H1 (cell line): ENCODE data around the gene STPG1. TPM values are rescaled to one million over a fixed set of nuclear protein-coding genes. Genes with fewer than 3 reads are reported as not detected.

Experiments
- CTCF ChIA-PET: fragments of 300-600 bp; sonication (Branson Sonifier 250); formaldehyde crosslinking; loops from one replicate; lab custom pipeline; 2021; ENCODE audit not compliant: partially characterized antibody; lab: Charles Lee
- POLR2A ChIA-PET: fragments of 300-600 bp; sonication (Branson Sonifier 250); formaldehyde crosslinking; loops from one replicate; lab custom pipeline; 2021; ENCODE audit warnings: inconsistent platforms; ENCODE audit not compliant: partially characterized antibody; lab: Charles Lee
- DNase-seq, 2 experiments: peaks; one replicate each; pipeline versions ENCODE4 v3.0.0 to v3.0.0-alpha.2; 2010 to 2022; ENCODE audit warnings: low spot score in 2 of 2, low read depth in 1 of 2, mixed read lengths in 1 of 2
- FAIRE-seq: peaks from 2 replicates; lab custom pipeline; 2011; peaks lifted over from hg19 to GRCh38; lab: Jason Lieb, UNC
- H2AFZ ChIP-seq: 2 replicates; pipeline ENCODE4 v1.8.1; 2012; ENCODE audit warnings: low read length, inconsistent platforms
- H2AK5ac ChIP-seq: 2 replicates; pipeline ENCODE4 v1.6.1; 2013; ENCODE audit warnings: low read depth, low read length
- H2BK120ac ChIP-seq: replicated peaks from 2 replicates; pipeline ENCODE3; 2013; ENCODE audit warnings: low read depth, low read length, inconsistent platforms
- H2BK12ac ChIP-seq: 2 replicates; pipeline ENCODE4 v1.6.1; 2013; ENCODE audit warnings: low read depth, low read length
- H2BK15ac ChIP-seq: 2 replicates; pipeline ENCODE4 v1.6.1; 2013; ENCODE audit warnings: low read length
- H2BK20ac ChIP-seq: 2 replicates; pipeline ENCODE4 v1.6.1; 2013; ENCODE audit warnings: low read length
- H2BK5ac ChIP-seq: 2 replicates; pipeline ENCODE4 v1.6.1; 2013; ENCODE audit warnings: low read depth, low read length
- H3K14ac ChIP-seq: 2 replicates; pipeline ENCODE4 v1.6.1; 2013; ENCODE audit warnings: inconsistent platforms; ENCODE audit not compliant: insufficient read length
- H3K18ac ChIP-seq: 2 replicates; pipeline ENCODE4 v1.6.1; 2013; ENCODE audit warnings: low read length; ENCODE audit errors: extremely low read depth
- H3K23ac ChIP-seq: 2 replicates; pipeline ENCODE4 v1.6.1; 2013; ENCODE audit warnings: inconsistent platforms; ENCODE audit not compliant: insufficient read length
- H3K23me2 ChIP-seq: 2 replicates; pipeline ENCODE4 v1.6.1; 2013; ENCODE audit warnings: low read depth, low read length
- H3K27ac ChIP-seq: 2 replicates; pipeline ENCODE4 v1.6.1; 2011; ENCODE audit warnings: low read depth, low read length, inconsistent platforms
- H3K27me3 ChIP-seq, 4 experiments: replicated peaks in 1 of 4; 1 replicate in 1 of 4; 2 replicates in 3 of 4; pipeline versions ENCODE4 v1.6.1 to v1.8.1; 2011 to 2013; ENCODE audit warnings: low read length in 3 of 4, mild to moderate bottlenecking in 3 of 4, inconsistent platforms in 2 of 4, mixed read lengths in 2 of 4, moderate library complexity in 1 of 4; ENCODE audit not compliant: control insufficient read depth in 3 of 4, insufficient read depth in 3 of 4; ENCODE audit errors: extremely low read depth in 1 of 4
- H3K36me3 ChIP-seq, 4 experiments: 2 replicates each; pipeline versions ENCODE4 v1.6.1 to v1.8.1; 2011 to 2013; ENCODE audit warnings: mild to moderate bottlenecking in 4 of 4, low read length in 3 of 4, moderate library complexity in 2 of 4, control low read depth in 1 of 4, inconsistent platforms in 1 of 4; ENCODE audit not compliant: insufficient read depth in 4 of 4, control insufficient read depth in 2 of 4
- H3K4ac ChIP-seq: replicated peaks from 2 replicates; pipeline ENCODE3; 2013; ENCODE audit warnings: low read length, low read depth, mixed read lengths, inconsistent platforms; ENCODE audit not compliant: insufficient read length
- H3K4me1 ChIP-seq, 4 experiments: replicated peaks in 1 of 4; 1 replicate in 1 of 4; 2 replicates in 3 of 4; pipeline versions ENCODE4 v1.6.1 to v1.8.1; 2011 to 2013; ENCODE audit warnings: low read length in 3 of 4, inconsistent platforms in 2 of 4, mixed read lengths in 1 of 4; ENCODE audit not compliant: insufficient read depth in 4 of 4, control insufficient read depth in 3 of 4
- H3K4me2 ChIP-seq, 2 experiments: 2 replicates each; pipeline versions ENCODE4 v1.6.1 to v1.8.1; 2011 to 2013; ENCODE audit warnings: low read depth in 2 of 2, low read length in 2 of 2, control low read depth in 1 of 2, inconsistent platforms in 1 of 2, mild to moderate bottlenecking in 1 of 2; ENCODE audit not compliant: insufficient read depth in 1 of 2
- H3K4me3 ChIP-seq, 4 experiments: fragments of 200-600, 300-600 bp in 1 of 4; sonication (generic), shearing (Covaris generic), sonication (Bioruptor Twin) in 1 of 4; 2 replicates each; pipeline versions ENCODE4 v1.5.1 to v1.8.1; 2011 to 2016; ENCODE audit warnings: low read length in 4 of 4, low read depth in 3 of 4, control low read depth in 2 of 4, inconsistent platforms in 2 of 4, mild to moderate bottlenecking in 2 of 4, mixed read lengths in 1 of 4, moderate library complexity in 1 of 4; ENCODE audit not compliant: insufficient read depth in 2 of 4; ENCODE audit errors: extremely low read depth in 1 of 4
- H3K56ac ChIP-seq: replicated peaks from 2 replicates; pipeline ENCODE3; 2013; ENCODE audit warnings: low read depth, mild to moderate bottlenecking, mixed read lengths, low read length, inconsistent platforms; ENCODE audit not compliant: insufficient read length
- H3K79me1 ChIP-seq: 2 replicates; pipeline ENCODE4 v1.6.1; 2013; ENCODE audit warnings: low read depth, low read length, control low read depth
- H3K79me2 ChIP-seq, 2 experiments: 2 replicates each; pipeline versions ENCODE4 v1.6.1 to v1.8.1; 2012 to 2013; ENCODE audit warnings: low read length in 2 of 2, mild to moderate bottlenecking in 2 of 2, inconsistent platforms in 1 of 2; ENCODE audit not compliant: insufficient read depth in 2 of 2, control insufficient read depth in 1 of 2
- H3K9ac ChIP-seq, 4 experiments: replicated peaks in 1 of 4; 1 replicate in 1 of 4; 2 replicates in 3 of 4; pipeline versions ENCODE4 v1.6.1 to v1.8.1; 2011 to 2013; ENCODE audit warnings: low read depth in 3 of 4, low read length in 3 of 4, control low read depth in 2 of 4, mild to moderate bottlenecking in 2 of 4, moderate library complexity in 2 of 4, inconsistent platforms in 1 of 4; ENCODE audit errors: extremely low read depth in 1 of 4
- H3K9me3 ChIP-seq, 2 experiments: 2 replicates each; pipeline versions ENCODE4 v1.6.1 to v1.8.1; 2012 to 2013; ENCODE audit warnings: mild to moderate bottlenecking in 2 of 2, moderate library complexity in 2 of 2, control low read depth in 1 of 2, inconsistent platforms in 1 of 2, low read depth in 1 of 2, low read length in 1 of 2, mixed read lengths in 1 of 2; ENCODE audit not compliant: insufficient read depth in 2 of 2
- H4K20me1 ChIP-seq, 2 experiments: replicated peaks in 1 of 2; 2 replicates each; pipeline versions ENCODE3 to v1.8.1; 2011 to 2013; ENCODE audit warnings: inconsistent platforms in 2 of 2, low read length in 2 of 2, mild to moderate bottlenecking in 1 of 2; ENCODE audit not compliant: insufficient read depth in 2 of 2, control insufficient read depth in 1 of 2
- H4K5ac ChIP-seq: 2 replicates; pipeline ENCODE4 v1.6.1; 2013; ENCODE audit warnings: low read length, low read depth, mixed read lengths, inconsistent platforms; ENCODE audit not compliant: insufficient read length
- H4K8ac ChIP-seq: 2 replicates; pipeline ENCODE4 v1.8.0; 2013; ENCODE audit warnings: mild to moderate bottlenecking, moderate library complexity, low read length, inconsistent platforms; ENCODE audit not compliant: insufficient read depth; ENCODE audit errors: extremely low read depth
- H4K91ac ChIP-seq: replicated peaks from 2 replicates; pipeline ENCODE3; 2013; ENCODE audit warnings: low read length, mixed read lengths, inconsistent platforms; ENCODE audit not compliant: insufficient read length
- ATF2 ChIP-seq: IDR thresholded peaks from 2 replicates; pipeline ENCODE4 v1.6.1; 2012; ENCODE audit warnings: low read length, inconsistent platforms
- BCL11A ChIP-seq, 2 experiments: IDR thresholded peaks; one replicate each; pipeline ENCODE4 v1.6.1; 2011; ENCODE audit warnings: low read depth in 2 of 2, low read length in 2 of 2, mild to moderate bottlenecking in 2 of 2
- CHD1 ChIP-seq: IDR thresholded peaks from 2 replicates; pipeline ENCODE4 v1.6.1; 2012; ENCODE audit warnings: low read depth, low read length, improper control_type of control experiment
- HDAC2 ChIP-seq, 2 experiments: fragments of 300-600 bp in 1 of 2; sonication (generic) in 1 of 2; IDR thresholded peaks; 2 replicates each; pipeline ENCODE4 v1.6.1; 2011 to 2012; ENCODE audit warnings: low read depth in 2 of 2, low read length in 2 of 2, mild to moderate bottlenecking in 2 of 2, moderate library complexity in 2 of 2, borderline replicate concordance in 1 of 2, inconsistent platforms in 1 of 2
- NANOG ChIP-seq: IDR thresholded peaks from 2 replicates; pipeline ENCODE4 v1.6.1; 2011; ENCODE audit warnings: low read length, low read depth, mild to moderate bottlenecking, inconsistent platforms; ENCODE audit not compliant: insufficient read depth, poor library complexity, severe bottlenecking
- NRF1 ChIP-seq: IDR thresholded peaks from 2 replicates; pipeline ENCODE4 v1.6.1; 2011; ENCODE audit warnings: mild to moderate bottlenecking, low read depth, low read length, improper control_type of control experiment
- SAP30 ChIP-seq: fragments of 300-600 bp; sonication (generic); IDR thresholded peaks from 2 replicates; pipeline ENCODE4 v1.7.1; 2012; ENCODE audit warnings: low read length, moderate library complexity, mild to moderate bottlenecking, inconsistent platforms; ENCODE audit not compliant: insufficient read depth, insufficient replicate concordance
- SRF ChIP-seq: IDR thresholded peaks from 2 replicates; pipeline ENCODE4 v1.6.1; 2011; ENCODE audit warnings: mild to moderate bottlenecking, low read depth, low read length, moderate library complexity
- WGBS, 2 experiments: shearing (Covaris generic) in 1 of 2; methylation state at CpG; one replicate each; pipeline versions ENCODE4 v1.1.6 to v1.1.7; 2013 to 2015; ENCODE audit warnings: low lambda C conversion rate in 2 of 2, mixed read lengths in 2 of 2, inconsistent platforms in 1 of 2, low coverage in 1 of 2, missing lambda C conversion rate in 1 of 2; ENCODE audit not compliant: insufficient replicate concordance in 2 of 2, insufficient coverage in 1 of 2, insufficient read length in 1 of 2; ENCODE audit errors: extremely low coverage in 1 of 2, missing lambda C conversion rate in 1 of 2; 5-methylcytosine and 5-hydroxymethylcytosine counted together
- polyA plus RNA-seq, 7 experiments: library from polyadenylated mRNA; depleted of rRNA in 3 of 7; stranded (reverse) in 5 of 7; unstranded in 2 of 7; fragments of >200 nt in 5 of 7; fragments of 200-250 nt in 2 of 7; gene quantifications; 1 replicate in 5 of 7; 2 replicates in 1 of 7; 4 replicates in 1 of 7; pipeline versions ENCODE4 v1.2.1 to v1.2.3, GENCODE V29; 2011 to 2013; ENCODE audit warnings: missing spikeins in 2 of 7, mixed read lengths in 2 of 7
- total RNA-seq: library from RNA; stranded (reverse); fragmentation: NEBNext Ultra II Directional; extraction: Animal tissue kit (Norgen Biotek cat#: 25700); gene quantifications from 2 replicates; pipeline ENCODE4 v1.2.1, GENCODE V29; 2021
- TF ChIP-seq, protein P1 (sequence below): IDR thresholded peaks from 2 replicates; pipeline ENCODE4 v1.6.1; 2012; ENCODE audit warnings: inconsistent platforms

STPG1 gene
- total and polyA plus RNA-seq, 2 of the 8 experiments (the other 6 are each of a cell fraction or from before 2014, with no cell fraction given): 10.3 to 11.2 TPM

GRCh38 chr1:24441996-24442668 lies 28.6 kb upstream of the STPG1 start:
- CTCF ChIA-PET: interaction anchor here (0.9 to 1.4 kb wide), 5 partner anchors 10 to 64 kb away, joined by 3 to 5 read pairs (median 3); no protein-coding TSS in a partner anchor
- Histone ChIP-seq H3K27me3 (no peaks in the 10 kb centered on the region), H2BK120ac (no peak overlapping the region), H3K4ac (no peak overlapping the region), H2AFZ (no peak overlapping the region), H3K23ac (no peak overlapping the region), H3K23me2 (no peaks in the 10 kb centered on the region), H2AK5ac (no peak overlapping the region), H4K20me1 (no peaks in the 10 kb centered on the region), H3K79me1 (no peaks in the 10 kb centered on the region), H3K4me1 (peaks cover 3 to 12% (median 5%) of the 10 kb centered on the region in 4 experiments), H3K9me3 (no peaks in the 10 kb centered on the region), H4K8ac (peak overlapping the region; percentile 53; the same call in 1 of the 2 replicates), H2BK20ac (no peak overlapping the region), H2BK15ac (no peak overlapping the region), H2BK12ac (no peak overlapping the region), H3K56ac (no peak overlapping the region), H3K4me3 (no peak overlapping the region), H3K27ac (no peak overlapping the region), H3K9ac (no peak overlapping the region), H4K5ac (no peak overlapping the region), H3K79me2 (no peaks in the 10 kb centered on the region), H3K36me3 (no peaks in the 10 kb centered on the region; a peak in 2 of 8 replicates), H3K18ac (no peak overlapping the region), H3K4me2 (no peak overlapping the region), H2BK5ac (no peak overlapping the region), H3K14ac (no peak overlapping the region), H4K91ac (no peak overlapping the region)
- POLR2A ChIA-PET: interaction anchor here (1.2 kb wide), 1 partner anchor 10 kb away, joined by 3 read pairs; no protein-coding TSS in a partner anchor
- FAIRE-seq: no peak
- no peak for TF ChIP-seq BCL11A (IDR thresholded peaks at IDR 0.05; ENCODE audit: low read depth in 2 of 2, low read length in 2 of 2)
- TF ChIP-seq SAP30: no peak
- TF ChIP-seq, protein P1, sequence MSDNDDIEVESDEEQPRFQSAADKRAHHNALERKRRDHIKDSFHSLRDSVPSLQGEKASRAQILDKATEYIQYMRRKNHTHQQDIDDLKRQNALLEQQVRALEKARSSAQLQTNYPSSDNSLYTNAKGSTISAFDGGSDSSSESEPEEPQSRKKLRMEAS: no peak
- TF ChIP-seq NRF1: no peak
- TF ChIP-seq NANOG: no peak
- TF ChIP-seq SRF: no peak
- no peak for TF ChIP-seq HDAC2 (IDR thresholded peaks at IDR 0.05; ENCODE audit: borderline replicate concordance in 1 of 2, low read depth in 2 of 2, low read length in 2 of 2)
- TF ChIP-seq CHD1: no peak
- TF ChIP-seq ATF2: no peak
- 94% methylated on average over 14 of the region's 14 CpGs; no CpG with 5 or more reads in 1 of the 2 experiments for WGBS, 2 experiments
- no peak for DNase-seq
